ENCODE data around the gene MYH7.

DNA sequence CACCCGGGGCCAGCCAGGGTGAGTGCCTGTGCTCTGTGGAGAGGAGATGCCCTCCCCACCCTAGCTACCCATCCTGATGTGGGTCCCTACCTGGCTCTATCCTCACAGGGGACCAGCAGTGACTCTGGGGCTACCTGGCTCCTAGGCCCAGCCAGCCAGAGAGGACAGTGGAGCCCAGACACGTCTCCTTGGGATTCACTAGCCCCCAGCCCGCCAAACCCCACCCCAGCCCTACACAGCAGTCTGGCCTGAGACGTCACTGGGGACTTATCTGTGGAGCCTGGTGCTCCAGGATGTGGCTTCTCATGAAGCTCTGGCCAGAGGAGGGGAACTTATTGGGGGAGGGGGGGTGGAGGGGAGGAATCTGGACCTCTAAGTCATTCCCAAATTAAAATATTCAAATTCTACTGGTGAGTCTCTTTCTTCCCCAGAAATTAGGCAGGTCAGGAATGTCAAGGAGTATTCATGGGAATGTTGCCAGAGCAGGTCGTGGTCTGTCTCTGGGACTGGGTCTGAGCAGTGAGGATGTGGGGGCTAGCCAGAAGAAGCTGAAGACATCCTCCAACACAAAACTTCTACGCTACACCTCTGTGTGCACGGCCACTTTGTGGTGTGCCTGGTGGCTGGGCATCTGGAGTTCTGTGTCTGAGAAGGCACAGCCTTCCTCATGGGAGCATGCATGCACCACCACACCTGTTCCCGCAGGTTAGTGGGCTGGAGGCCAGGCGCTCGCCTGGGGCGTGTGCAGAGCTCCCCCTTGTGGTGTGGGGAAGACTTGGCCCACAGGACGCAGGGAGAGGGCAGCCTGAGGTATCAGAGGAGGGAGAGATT lies 55.9 kb downstream of the MYH7 start:
- TF ChIP-seq CTCF (IDR thresholded peaks at IDR 0.05; ENCODE audit: poor library complexity, severe bottlenecking): peak; percentile 37
- no peak for TF ChIP-seq POLR2AphosphoS5 (IDR thresholded peaks at IDR 0.05)
- peak; percentile 21 for TF ChIP-seq RAD21 (conservative IDR thresholded peaks at IDR 0.05)
- TF ChIP-seq EP300 (conservative IDR thresholded peaks at IDR 0.05; ENCODE audit: poor library complexity, severe bottlenecking): no peak
- TF ChIP-seq EZH2 (IDR thresholded peaks at IDR 0.05; ENCODE audit: borderline replicate concordance, insufficient read depth, low read length, poor library complexity, severe bottlenecking): no peak
- no peak for TF ChIP-seq MXI1 (conservative IDR thresholded peaks at IDR 0.05; ENCODE audit: poor library complexity, severe bottlenecking)
- TF ChIP-seq, protein P1, sequence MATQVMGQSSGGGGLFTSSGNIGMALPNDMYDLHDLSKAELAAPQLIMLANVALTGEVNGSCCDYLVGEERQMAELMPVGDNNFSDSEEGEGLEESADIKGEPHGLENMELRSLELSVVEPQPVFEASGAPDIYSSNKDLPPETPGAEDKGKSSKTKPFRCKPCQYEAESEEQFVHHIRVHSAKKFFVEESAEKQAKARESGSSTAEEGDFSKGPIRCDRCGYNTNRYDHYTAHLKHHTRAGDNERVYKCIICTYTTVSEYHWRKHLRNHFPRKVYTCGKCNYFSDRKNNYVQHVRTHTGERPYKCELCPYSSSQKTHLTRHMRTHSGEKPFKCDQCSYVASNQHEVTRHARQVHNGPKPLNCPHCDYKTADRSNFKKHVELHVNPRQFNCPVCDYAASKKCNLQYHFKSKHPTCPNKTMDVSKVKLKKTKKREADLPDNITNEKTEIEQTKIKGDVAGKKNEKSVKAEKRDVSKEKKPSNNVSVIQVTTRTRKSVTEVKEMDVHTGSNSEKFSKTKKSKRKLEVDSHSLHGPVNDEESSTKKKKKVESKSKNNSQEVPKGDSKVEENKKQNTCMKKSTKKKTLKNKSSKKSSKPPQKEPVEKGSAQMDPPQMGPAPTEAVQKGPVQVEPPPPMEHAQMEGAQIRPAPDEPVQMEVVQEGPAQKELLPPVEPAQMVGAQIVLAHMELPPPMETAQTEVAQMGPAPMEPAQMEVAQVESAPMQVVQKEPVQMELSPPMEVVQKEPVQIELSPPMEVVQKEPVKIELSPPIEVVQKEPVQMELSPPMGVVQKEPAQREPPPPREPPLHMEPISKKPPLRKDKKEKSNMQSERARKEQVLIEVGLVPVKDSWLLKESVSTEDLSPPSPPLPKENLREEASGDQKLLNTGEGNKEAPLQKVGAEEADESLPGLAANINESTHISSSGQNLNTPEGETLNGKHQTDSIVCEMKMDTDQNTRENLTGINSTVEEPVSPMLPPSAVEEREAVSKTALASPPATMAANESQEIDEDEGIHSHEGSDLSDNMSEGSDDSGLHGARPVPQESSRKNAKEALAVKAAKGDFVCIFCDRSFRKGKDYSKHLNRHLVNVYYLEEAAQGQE (IDR thresholded peaks at IDR 0.05; ENCODE audit: borderline replicate concordance): no peak

Measured in neural cell (in vitro differentiated cells).